ENCODE results near the gene FEZF2. TPM values are rescaled to one million over a fixed set of nuclear protein-coding genes. Genes with fewer than 3 reads are reported as not detected.

Gene FEZF2
- total and polyA plus RNA-seq, 2 of the 13 experiments (the other 11 are each of a cell fraction or from before 2014, with no cell fraction given): not detected

- POLR2A ChIA-PET: no interaction called here
- FAIRE-seq (no peak), DNase-seq (ENCODE audit: low spot score) (no peak), ATAC-seq (no peak)
- intact Hi-C loops (cut with micrococcal nuclease; ENCODE audit: unreplicated experiment): no loop called here
- no peak for TF ChIP-seq HDAC1 (CRISPR knock-in tag; IDR thresholded peaks at IDR 0.05)
- no peak for TF ChIP-seq GATAD2A (CRISPR knock-in tag; IDR thresholded peaks at IDR 0.05)
- no peak for TF ChIP-seq ELF4 (CRISPR knock-in tag; IDR thresholded peaks at IDR 0.05; ENCODE audit: borderline replicate concordance)
- Histone ChIP-seq H3K9me3 (ENCODE audit: low read length) (no peaks in the 10 kb centered on the region), H3K4me2 (ENCODE audit: low read depth, low read length) (no peak overlapping the region), H3K9ac (ENCODE audit: insufficient read depth, low read depth, low read length) (no peak overlapping the region), H3K79me2 (ENCODE audit: insufficient read depth, low read length) (no peaks in the 10 kb centered on the region), H3K27ac (ENCODE audit: extremely low read length, insufficient read depth, low read length) (no peak overlapping the region), H4K20me1 (ENCODE audit: insufficient read depth, low read length) (no peaks in the 10 kb centered on the region), H3K36me3 (replicated peaks in 1 of 2; ENCODE audit: control insufficient read depth in 1 of 2, insufficient read depth in 2 of 2, low read length in 2 of 2) (no peaks in the 10 kb centered on the region), H2AFZ (ENCODE audit: low read length) (no peak overlapping the region), H3K4me3 (replicated peaks in 1 of 3; ENCODE audit: insufficient read depth in 1 of 3, low read depth in 2 of 3, low read length in 3 of 3) (no peak overlapping the region), H3K27me3 (ENCODE audit: control insufficient read depth in 1 of 2, insufficient read depth in 2 of 2, low read length in 2 of 2) (peaks cover 1 to 27% of the 10 kb centered on the region in 2 experiments; a peak in 2 of 5 replicates), H3K4me1 (ENCODE audit: insufficient read depth, low read length) (no peaks in the 10 kb centered on the region)
- no TSS peak for BruUV-seq (replicated peaks)
- in situ Hi-C loops (cut with HindIII; ENCODE audit: extremely low pct_ligation_motif_present, low pct_unique_long_range_greater_than_20kb): no loop called here
- under 1% methylated on average over 6 of the region's 6 CpGs for WGBS (ENCODE audit: low lambda C conversion rate)
- CTCF ChIA-PET (ENCODE audit: low intra/inter-chr PET ratio, low total read pairs): no interaction called here
Observed at GRCh38 chr3:62405135-62405534, 31.8 kb upstream of the FEZF2 start.

DNA sequence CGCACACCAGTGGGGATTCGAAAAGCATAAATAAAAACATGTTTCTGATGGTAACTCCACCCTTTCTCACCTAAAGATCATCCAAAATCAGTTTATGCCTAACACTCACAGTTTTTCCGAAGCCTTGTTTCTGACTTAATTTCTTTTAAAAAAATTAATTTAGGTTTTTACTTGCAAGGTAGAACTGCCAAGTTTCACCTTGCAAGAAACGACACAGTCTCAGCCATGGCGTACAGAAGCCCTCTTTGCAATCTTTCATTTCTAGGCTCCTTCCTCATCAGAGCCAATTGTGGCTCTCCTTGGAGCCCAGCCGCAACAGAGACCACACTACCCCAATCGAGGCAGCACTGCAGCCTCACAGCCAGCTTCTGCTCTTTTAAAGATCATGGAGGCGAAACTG lies 31.0 kb upstream of the FEZF2 start:
- FAIRE-seq: no peak
- ChIA-PET CTCF (ENCODE audit: low intra/inter-chr PET ratio, low total read pairs) (no interaction called here), POLR2A (no interaction called here)
- Histone ChIP-seq H3K4me1 (ENCODE audit: insufficient read depth, low read length) (no peaks in the 10 kb centered on the region), H2AFZ (ENCODE audit: low read length) (no peak overlapping the region), H3K79me2 (ENCODE audit: insufficient read depth, low read length) (no peaks in the 10 kb centered on the region), H3K4me3 (replicated peaks in 1 of 3; ENCODE audit: insufficient read depth in 1 of 3, low read depth in 2 of 3, low read length in 3 of 3) (no peak overlapping the region), H3K9me3 (ENCODE audit: low read length) (no peaks in the 10 kb centered on the region), H3K9ac (ENCODE audit: insufficient read depth, low read depth, low read length) (no peak overlapping the region), H3K27me3 (ENCODE audit: control insufficient read depth in 1 of 2, insufficient read depth in 2 of 2, low read length in 2 of 2) (peaks cover 1 to 27% of the 10 kb centered on the region in 2 experiments; a peak in 2 of 5 replicates), H3K4me2 (ENCODE audit: low read depth, low read length) (no peak overlapping the region), H3K36me3 (replicated peaks in 1 of 2; ENCODE audit: control insufficient read depth in 1 of 2, insufficient read depth in 2 of 2, low read length in 2 of 2) (no peaks in the 10 kb centered on the region), H3K27ac (ENCODE audit: extremely low read length, insufficient read depth, low read length) (no peak overlapping the region), H4K20me1 (ENCODE audit: insufficient read depth, low read length) (no peaks in the 10 kb centered on the region)
- DNase-seq (ENCODE audit: low spot score): no peak
- BruUV-seq (replicated peaks): no TSS peak
- in situ Hi-C loops (cut with HindIII; ENCODE audit: extremely low pct_ligation_motif_present, low pct_unique_long_range_greater_than_20kb) (no loop called here), intact Hi-C loops (cut with micrococcal nuclease; ENCODE audit: unreplicated experiment) (no loop called here)
- no peak for ATAC-seq
- WGBS (ENCODE audit: low lambda C conversion rate): 21% methylated on average over 8 of the region's 8 CpGs
- TF ChIP-seq ZNF501 (CRISPR knock-in tag; IDR thresholded peaks at IDR 0.05) (no peak), ZBTB49 (CRISPR knock-in tag; IDR thresholded peaks at IDR 0.05; ENCODE audit: borderline replicate concordance) (no peak), HNRNPLL (IDR thresholded peaks at IDR 0.05; ENCODE audit: low read depth, low read length, poor library complexity, severe bottlenecking) (no peak), PAX8 (CRISPR knock-in tag; IDR thresholded peaks at IDR 0.05; ENCODE audit: borderline replicate concordance) (no peak), ZNF496 (CRISPR knock-in tag; IDR thresholded peaks at IDR 0.05; ENCODE audit: insufficient replicate concordance) (no peak), ZNF362 (CRISPR knock-in tag; IDR thresholded peaks at IDR 0.05; ENCODE audit: borderline replicate concordance) (no peak), HNRNPL (IDR thresholded peaks at IDR 0.05; ENCODE audit: low read depth, low read length) (no peak), E2F5 (CRISPR knock-in tag; conservative IDR thresholded peaks at IDR 0.05) (no peak)
- TF ChIP-seq, protein P1, sequence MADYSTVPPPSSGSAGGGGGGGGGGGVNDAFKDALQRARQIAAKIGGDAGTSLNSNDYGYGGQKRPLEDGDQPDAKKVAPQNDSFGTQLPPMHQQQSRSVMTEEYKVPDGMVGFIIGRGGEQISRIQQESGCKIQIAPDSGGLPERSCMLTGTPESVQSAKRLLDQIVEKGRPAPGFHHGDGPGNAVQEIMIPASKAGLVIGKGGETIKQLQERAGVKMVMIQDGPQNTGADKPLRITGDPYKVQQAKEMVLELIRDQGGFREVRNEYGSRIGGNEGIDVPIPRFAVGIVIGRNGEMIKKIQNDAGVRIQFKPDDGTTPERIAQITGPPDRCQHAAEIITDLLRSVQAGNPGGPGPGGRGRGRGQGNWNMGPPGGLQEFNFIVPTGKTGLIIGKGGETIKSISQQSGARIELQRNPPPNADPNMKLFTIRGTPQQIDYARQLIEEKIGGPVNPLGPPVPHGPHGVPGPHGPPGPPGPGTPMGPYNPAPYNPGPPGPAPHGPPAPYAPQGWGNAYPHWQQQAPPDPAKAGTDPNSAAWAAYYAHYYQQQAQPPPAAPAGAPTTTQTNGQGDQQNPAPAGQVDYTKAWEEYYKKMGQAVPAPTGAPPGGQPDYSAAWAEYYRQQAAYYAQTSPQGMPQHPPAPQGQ (CRISPR knock-in tag; IDR thresholded peaks at IDR 0.05; ENCODE audit: borderline replicate concordance): no peak
